Measurements from ENCODE around the gene FSTL4. TPM values are rescaled to one million over a fixed set of nuclear protein-coding genes. Genes with fewer than 3 reads are reported as not detected.

Gene FSTL4
- total and polyA plus RNA-seq, 2 of the 4 experiments (the other 2 are of a cell fraction) = 0.18 TPM; not detected in 1

DNA sequence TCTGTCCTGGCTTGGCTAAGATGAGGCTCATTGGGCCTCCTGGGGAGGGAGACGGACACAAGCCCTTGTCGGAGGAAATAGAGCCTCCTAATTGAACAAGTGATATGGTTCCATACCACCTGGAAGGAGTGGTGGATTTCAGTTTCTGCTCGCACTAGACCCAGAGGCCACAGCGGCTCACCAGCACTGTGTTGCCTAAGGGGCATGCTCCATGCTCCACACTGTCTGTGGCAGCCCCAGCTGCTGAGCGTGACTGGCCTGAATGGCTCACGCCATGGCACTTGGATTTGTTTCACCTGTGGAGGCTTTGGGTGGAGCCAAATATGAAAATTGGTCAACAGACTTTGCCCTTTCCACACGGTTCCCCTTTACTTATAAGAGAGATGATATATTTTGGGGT lies 379.4 kb downstream of the FSTL4 start:
- Histone ChIP-seq H3K4me3 (ENCODE audit: insufficient read depth, low read depth, low read length) (no peak overlapping the region), H3K4me2 (ENCODE audit: low read depth, low read length) (no peak overlapping the region), H3K9me3 (ENCODE audit: control insufficient read depth, insufficient read depth, low read length) (no peaks in the 10 kb centered on the region), H2BK5ac (ENCODE audit: low read depth, low read length, poor library complexity, severe bottlenecking) (no peak overlapping the region), H2AK9ac (replicated peaks; ENCODE audit: low read depth, low read length, poor library complexity) (no peak overlapping the region), H3K14ac (replicated peaks; ENCODE audit: low read depth, low read length) (no peak overlapping the region), H3K36me3 (ENCODE audit: control insufficient read depth, insufficient read depth, low read length) (no peaks in the 10 kb centered on the region), H4K20me1 (ENCODE audit: insufficient read depth, low read length) (no peaks in the 10 kb centered on the region), H3K18ac (ENCODE audit: low read depth, low read length) (no peak overlapping the region), H4K5ac (ENCODE audit: low read depth, low read length) (no peak overlapping the region), H2BK15ac (ENCODE audit: low read depth, low read length) (no peak overlapping the region), H3K79me1 (ENCODE audit: low read depth in 1 of 2, low read length in 2 of 2) (no peaks in the 10 kb centered on the region), H3K4ac (ENCODE audit: low read depth, low read length) (no peak overlapping the region), H3K23ac (ENCODE audit: low read depth, low read length) (no peak overlapping the region), H3K56ac (ENCODE audit: extremely low read depth, insufficient read depth, low read length) (no peak overlapping the region), H4K8ac (ENCODE audit: low read depth in 2 of 2, low read length in 2 of 2) (no peak overlapping the region), H2BK20ac (ENCODE audit: low read depth, low read length) (no peak overlapping the region), H3K9ac (ENCODE audit: low read depth, low read length) (no peak overlapping the region), H3K27ac (ENCODE audit: insufficient read depth, low read length) (no peak overlapping the region), H2BK120ac (ENCODE audit: low read depth, low read length) (no peak overlapping the region), H3K27me3 (ENCODE audit: control insufficient read depth, insufficient read depth, low read length) (0 out of 2 replicates have a peak, but pooled peaks cover 2% of the 10 kb centered on the region), H3K9me1 (ENCODE audit: insufficient read depth, low read length) (no peaks in the 10 kb centered on the region; the same call in 1 of the 2 replicates), H2AFZ (replicated peaks; ENCODE audit: low read length, poor library complexity) (no peak overlapping the region), H2AK5ac (ENCODE audit: low read depth, low read length) (no peak overlapping the region), H3K4me1 (ENCODE audit: control insufficient read depth, insufficient read depth, low read length) (peaks cover 4% of the 10 kb centered on the region; the same call in 1 of the 2 replicates), H4K91ac (ENCODE audit: insufficient read depth, low read depth, low read length) (no peak overlapping the region)
- dilution Hi-C loops (cut with HindIII; ENCODE audit: low sequenced_read_pairs, unreplicated experiment) (no loop called here), intact Hi-C loops (cut with micrococcal nuclease) (no loop called here), in situ Hi-C loops (cut with MboI; ENCODE audit: low sequenced_read_pairs) (no loop called here)
- ATAC-seq (ENCODE audit: low read depth) (no peak), DNase-seq (no peak)
- ChIA-PET POLR2A (ENCODE audit: unreplicated experiment) (no interaction called here), CTCF (no interaction called here)
- TF ChIP-seq CHD1 (IDR thresholded peaks at IDR 0.05; ENCODE audit: low read depth, low read length) = no peak
- no peak for TF ChIP-seq FOS (IDR thresholded peaks at IDR 0.05; ENCODE audit: low read depth, low read length)
- TF ChIP-seq MXI1 (IDR thresholded peaks at IDR 0.05; ENCODE audit: borderline replicate concordance, low read depth, low read length) = no peak
- TF ChIP-seq POLR2A (IDR thresholded peaks at IDR 0.05; ENCODE audit: low read depth, low read length) = no peak
- TF ChIP-seq, protein P1, sequence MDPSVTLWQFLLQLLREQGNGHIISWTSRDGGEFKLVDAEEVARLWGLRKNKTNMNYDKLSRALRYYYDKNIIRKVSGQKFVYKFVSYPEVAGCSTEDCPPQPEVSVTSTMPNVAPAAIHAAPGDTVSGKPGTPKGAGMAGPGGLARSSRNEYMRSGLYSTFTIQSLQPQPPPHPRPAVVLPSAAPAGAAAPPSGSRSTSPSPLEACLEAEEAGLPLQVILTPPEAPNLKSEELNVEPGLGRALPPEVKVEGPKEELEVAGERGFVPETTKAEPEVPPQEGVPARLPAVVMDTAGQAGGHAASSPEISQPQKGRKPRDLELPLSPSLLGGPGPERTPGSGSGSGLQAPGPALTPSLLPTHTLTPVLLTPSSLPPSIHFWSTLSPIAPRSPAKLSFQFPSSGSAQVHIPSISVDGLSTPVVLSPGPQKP (IDR thresholded peaks at IDR 0.05; ENCODE audit: borderline replicate concordance, low read depth, low read length) = no peak
- no peak for TF ChIP-seq MAFK (IDR thresholded peaks at IDR 0.05; ENCODE audit: low read depth, low read length)
- TF ChIP-seq MAZ (IDR thresholded peaks at IDR 0.05; ENCODE audit: borderline replicate concordance, low read depth, low read length) = no peak
- TF ChIP-seq RFX5 (IDR thresholded peaks at IDR 0.05; ENCODE audit: low read depth, low read length) = no peak
- TF ChIP-seq BHLHE40 (IDR thresholded peaks at IDR 0.05; ENCODE audit: low read depth, low read length) = no peak
- TF ChIP-seq CEBPB (IDR thresholded peaks at IDR 0.05; ENCODE audit: low read depth, low read length) = no peak
- no TSS peak for BruUV-seq (replicated peaks)
- 100% methylated on average over 3 of the region's 7 CpGs; no CpG with 5 or more reads in 1 of the 2 experiments for WGBS, 2 experiments (ENCODE audit: extremely low coverage in 2 of 2, insufficient read length in 1 of 2)

All from IMR-90 (cell line).